ENCODE measurements around the gene ARHGEF6. TPM values are rescaled to one million over a fixed set of nuclear protein-coding genes. Genes with fewer than 3 reads are reported as not detected.
A peak's percentile ranks its signal among the peaks of the same experiment; 100 is the strongest.

Gene ARHGEF6
- total and polyA plus RNA-seq, 10 donors, result 13.1 to 70.1 (median 55.8) TPM

DNA sequence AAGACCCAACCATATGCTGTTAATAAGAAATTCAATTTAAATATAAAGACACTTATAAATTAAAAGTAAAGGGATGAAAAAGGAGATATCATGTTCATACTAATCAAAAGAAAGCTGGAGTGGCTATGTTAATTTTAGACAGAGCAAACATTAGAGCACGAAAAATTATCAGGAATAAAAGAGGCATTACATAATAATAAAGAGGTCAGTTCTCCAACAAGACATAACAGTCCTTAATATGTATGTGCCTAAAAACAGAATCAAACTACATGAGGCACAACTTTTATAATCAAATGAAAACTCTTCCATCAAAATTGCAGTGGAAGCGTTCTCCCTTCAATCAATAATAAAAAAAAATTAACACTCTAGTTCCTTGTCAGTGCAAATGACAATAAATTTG lies 62.6 kb downstream of the ARHGEF6 start:
- Histone ChIP-seq H3K27ac (no peak overlapping the region), H3K4me3 (no peak overlapping the region), H3K27me3 (replicated peaks in 1 of 7) (no peaks in the 10 kb centered on the region), H3K9me3 (peaks cover 0 to 5% (median 0%) of the 10 kb centered on the region in 8 donors), H3K36me3 (no peaks in the 10 kb centered on the region), H3K4me1 (peaks cover 0 to 41% (median 13%) of the 10 kb centered on the region in 6 donors)
- TF ChIP-seq, protein P1, sequence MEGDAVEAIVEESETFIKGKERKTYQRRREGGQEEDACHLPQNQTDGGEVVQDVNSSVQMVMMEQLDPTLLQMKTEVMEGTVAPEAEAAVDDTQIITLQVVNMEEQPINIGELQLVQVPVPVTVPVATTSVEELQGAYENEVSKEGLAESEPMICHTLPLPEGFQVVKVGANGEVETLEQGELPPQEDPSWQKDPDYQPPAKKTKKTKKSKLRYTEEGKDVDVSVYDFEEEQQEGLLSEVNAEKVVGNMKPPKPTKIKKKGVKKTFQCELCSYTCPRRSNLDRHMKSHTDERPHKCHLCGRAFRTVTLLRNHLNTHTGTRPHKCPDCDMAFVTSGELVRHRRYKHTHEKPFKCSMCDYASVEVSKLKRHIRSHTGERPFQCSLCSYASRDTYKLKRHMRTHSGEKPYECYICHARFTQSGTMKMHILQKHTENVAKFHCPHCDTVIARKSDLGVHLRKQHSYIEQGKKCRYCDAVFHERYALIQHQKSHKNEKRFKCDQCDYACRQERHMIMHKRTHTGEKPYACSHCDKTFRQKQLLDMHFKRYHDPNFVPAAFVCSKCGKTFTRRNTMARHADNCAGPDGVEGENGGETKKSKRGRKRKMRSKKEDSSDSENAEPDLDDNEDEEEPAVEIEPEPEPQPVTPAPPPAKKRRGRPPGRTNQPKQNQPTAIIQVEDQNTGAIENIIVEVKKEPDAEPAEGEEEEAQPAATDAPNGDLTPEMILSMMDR (IDR thresholded peaks at IDR 0.05 in 8 of 11, conservative IDR thresholded peaks at IDR 0.05 in 3 of 11), result no peak
- no peak for TF ChIP-seq POLR2A (IDR thresholded peaks at IDR 0.05)
- TF ChIP-seq POLR2AphosphoS5 (IDR thresholded peaks at IDR 0.05), result no peak
- 69 to 100% (median 92%) methylated on average over 2 of the region's 2 CpGs for WGBS, 5 donors
- no peak for DNase-seq
- intact Hi-C loops (cut with DNase I; ENCODE audit: low total_unique reads), result loop anchor here (10.0 kb wide), 1 partner anchor 207 kb away; no protein-coding TSS in a partner anchor

- H3K27ac ChIP-seq, result peak overlapping the region; percentile 22 to 76 (median 62)
- peaks cover 5 to 63% (median 25%) of the 10 kb centered on the region in 6 donors for H3K4me1 ChIP-seq
- no peak overlapping the region for H3K4me3 ChIP-seq
- peaks cover 0 to 9% (median 0%) of the 10 kb centered on the region in 6 donors for H3K36me3 ChIP-seq
- no peaks in the 10 kb centered on the region for H3K27me3 ChIP-seq (replicated peaks in 1 of 7)
- TF ChIP-seq POLR2AphosphoS5 (IDR thresholded peaks at IDR 0.05) (no peak), POLR2A (IDR thresholded peaks at IDR 0.05) (no peak)
- TF ChIP-seq, protein P1 (IDR thresholded peaks at IDR 0.05 in 8 of 11, conservative IDR thresholded peaks at IDR 0.05 in 3 of 11), result no peak
- H3K9me3 ChIP-seq, result no peaks in the 10 kb centered on the region
- intact Hi-C loops (cut with DNase I; ENCODE audit: low total_unique reads), result loop anchor here (10.0 kb wide), 1 partner anchor 210 kb away; no protein-coding TSS in a partner anchor
- WGBS, 5 donors, result 25 to 49% (median 42%) methylated on average over 6 of the region's 6 CpGs
- no peak for DNase-seq
These were observed 65.8 kb downstream of the ARHGEF6 start for GRCh38 chrX:136714626-136715599.

GRCh38 chrX:136712650-136713310 lies 68.0 kb downstream of the ARHGEF6 start:
- TF ChIP-seq, protein P1 (IDR thresholded peaks at IDR 0.05 in 8 of 11, conservative IDR thresholded peaks at IDR 0.05 in 3 of 11), result no peak
- TF ChIP-seq POLR2A (IDR thresholded peaks at IDR 0.05) (no peak), POLR2AphosphoS5 (IDR thresholded peaks at IDR 0.05) (no peak)
- no peaks in the 10 kb centered on the region for H3K27me3 ChIP-seq (replicated peaks in 1 of 7)
- no peak overlapping the region for H3K27ac ChIP-seq
- no peaks in the 10 kb centered on the region for H3K9me3 ChIP-seq
- H3K36me3 ChIP-seq, result peaks cover 0 to 21% (median 1%) of the 10 kb centered on the region in 6 donors
- H3K4me1 ChIP-seq, result peaks cover 5 to 68% (median 31%) of the 10 kb centered on the region in 6 donors
- H3K4me3 ChIP-seq, result no peak overlapping the region
- intact Hi-C loops (cut with DNase I; ENCODE audit: low total_unique reads), result loop anchor here (10.0 kb wide), 1 partner anchor 212 kb away; no protein-coding TSS in a partner anchor
- no peak for DNase-seq

Measured in spleen (tissue), 11 donors.